CD4-positive, alpha-beta memory T cell (primary cell): Measurements from ENCODE around the gene EFNB3. TPM values are rescaled to one million over a fixed set of nuclear protein-coding genes. Genes with fewer than 3 reads are reported as not detected.

ENCODE experiments used
- CTCF ChIA-PET: fragments of 350-600 bp; sonication (Branson Sonifier 250); formaldehyde crosslinking; loops from one replicate; lab custom pipeline; 2021; ENCODE audit warnings: inconsistent platforms; ENCODE audit not compliant: partially characterized antibody; lab: Charles Lee
- POLR2A ChIA-PET: fragments of 350-600 bp; sonication (Branson Sonifier 250); formaldehyde crosslinking; loops from one replicate; lab custom pipeline; 2021; ENCODE audit not compliant: partially characterized antibody; lab: Charles Lee
- DNase-seq, 5 donors: peaks; one replicate each; pipeline versions ENCODE4 v3.0.0 to v3.0.0-alpha.2; 2020 to 2022; ENCODE audit warnings: mixed read lengths in 1 of 5
- H3K27ac ChIP-seq: one replicate; pipeline ENCODE4 v1.7.0; 2013; ENCODE audit warnings: low read depth, low read length
- H3K27me3 ChIP-seq: 2 replicates; pipeline ENCODE4 v1.7.0; 2013; ENCODE audit warnings: mild to moderate bottlenecking, low read length, moderate library complexity; ENCODE audit not compliant: insufficient read depth
- H3K36me3 ChIP-seq: 2 replicates; pipeline ENCODE4 v1.7.0; 2013; ENCODE audit warnings: mild to moderate bottlenecking, low read length, moderate library complexity; ENCODE audit not compliant: insufficient read depth
- H3K4me1 ChIP-seq: 2 replicates; pipeline ENCODE4 v1.7.0; 2013; ENCODE audit warnings: mild to moderate bottlenecking, low read length, moderate library complexity; ENCODE audit not compliant: insufficient read depth
- H3K4me3 ChIP-seq, 2 donors: one replicate each; pipeline ENCODE4 v1.7.0; 2013; ENCODE audit warnings: low read length in 2 of 2, mild to moderate bottlenecking in 1 of 2
- H3K9me3 ChIP-seq, 2 donors: one replicate each; pipeline ENCODE4 v1.7.0; 2013; ENCODE audit warnings: low read length in 2 of 2, control low read depth in 1 of 2; ENCODE audit not compliant: control insufficient read depth in 1 of 2
- H3K27ac Mint-ChIP-seq, 7 donors: one replicate each; pipeline ENCODE4 v1.8.0; 2020 to 2021; ENCODE audit warnings: mixed read lengths in 7 of 7, mild to moderate bottlenecking in 6 of 7, inconsistent platforms in 3 of 7, moderate library complexity in 3 of 7
- H3K27me3 Mint-ChIP-seq, 2 donors: one replicate each; pipeline ENCODE4 v1.8.0; 2020 to 2021; ENCODE audit warnings: mixed read lengths in 2 of 2
- H3K36me3 Mint-ChIP-seq, 2 donors: one replicate each; pipeline ENCODE4 v1.8.0; 2020 to 2021; ENCODE audit warnings: mixed read lengths in 2 of 2, inconsistent platforms in 1 of 2, mild to moderate bottlenecking in 1 of 2
- H3K4me1 Mint-ChIP-seq, 4 donors: one replicate each; pipeline ENCODE4 v1.8.0; 2020 to 2021; ENCODE audit warnings: mixed read lengths in 4 of 4, mild to moderate bottlenecking in 1 of 4
- H3K4me3 Mint-ChIP-seq, 8 donors: one replicate each; pipeline ENCODE4 v1.8.0; 2020 to 2021; ENCODE audit warnings: mixed read lengths in 8 of 8, mild to moderate bottlenecking in 7 of 8, moderate library complexity in 6 of 8, inconsistent platforms in 3 of 8
- H3K9me3 Mint-ChIP-seq, 8 donors: one replicate each; pipeline ENCODE4 v1.8.0; 2020 to 2021; ENCODE audit warnings: mixed read lengths in 8 of 8, mild to moderate bottlenecking in 5 of 8, inconsistent platforms in 3 of 8, moderate library complexity in 1 of 8
- intact Hi-C: fragments of 100-400 bp; cut with micrococcal nuclease; formaldehyde crosslinking; loops from one replicate; pipeline ENCODE4 v1.15.1; 2023
- polyA plus RNA-seq, 2 donors: library from polyadenylated mRNA; unstranded; fragments of 300-500 nt; fragmentation: Illumina TruSeq; gene quantifications; one replicate each; pipeline ENCODE4 v1.2.3, GENCODE V29; 2021
- total RNA-seq, 2 experiments: library from RNA; stranded (reverse); gene quantifications; one replicate each; pipeline ENCODE4 v1.2.3, GENCODE V29; 2021

EFNB3 gene
- total and polyA plus RNA-seq, 4 experiments from 2014 or later, result 0.09 to 0.11 TPM; not detected in 2

GRCh38 chr17:7697828-7698588 is 7.0 kb upstream of the EFNB3 start:
- Mint-ChIP-seq H3K9me3 (no peaks in the 10 kb centered on the region), H3K27ac (no peak overlapping the region), H3K27me3 (peaks cover 0 to 6% of the 10 kb centered on the region in 2 donors), H3K36me3 (peaks cover 42 to 55% of the 10 kb centered on the region in 2 donors), H3K4me3 (no peak overlapping the region), H3K4me1 (peaks cover 0 to 2% (median 0%) of the 10 kb centered on the region in 4 donors)
- Histone ChIP-seq H3K4me1 (no peaks in the 10 kb centered on the region), H3K27me3 (no peaks in the 10 kb centered on the region), H3K27ac (no peak overlapping the region), H3K9me3 (no peaks in the 10 kb centered on the region), H3K4me3 (no peak overlapping the region), H3K36me3 (peaks cover 3% of the 10 kb centered on the region)
- ChIA-PET POLR2A (no interaction called here), CTCF (interaction anchor here (0.8 kb wide), 1 partner anchor 786 kb away, joined by 3 read pairs; no protein-coding TSS in a partner anchor)
- intact Hi-C loops, result no loop called here
- DNase-seq, result no peak

- H3K4me1 ChIP-seq, result peaks cover 9% of the 10 kb centered on the region
- Mint-ChIP-seq H3K27ac (no peak overlapping the region), H3K36me3 (peaks cover 35 to 49% of the 10 kb centered on the region in 2 donors), H3K27me3 (peaks cover 14 to 23% of the 10 kb centered on the region in 2 donors), H3K4me1 (peaks cover 4 to 14% (median 8%) of the 10 kb centered on the region in 4 donors), H3K4me3 (no peak overlapping the region), H3K9me3 (no peaks in the 10 kb centered on the region)
- peaks cover 13% of the 10 kb centered on the region for H3K27me3 ChIP-seq
- peaks cover 3% of the 10 kb centered on the region for H3K36me3 ChIP-seq
- CTCF ChIA-PET, result no interaction called here
- H3K27ac ChIP-seq, result no peak overlapping the region
- intact Hi-C loops, result no loop called here
- POLR2A ChIA-PET, result no interaction called here
- no peak for DNase-seq
- no peak overlapping the region for H3K4me3 ChIP-seq
- no peaks in the 10 kb centered on the region for H3K9me3 ChIP-seq
Observed at GRCh38 chr17:7700510-7700909, 4.5 kb upstream of the EFNB3 start.

GRCh38 chr17:7701681-7702080 is 3.3 kb upstream of the EFNB3 start:
- CTCF ChIA-PET, result interaction anchor here (2.7 kb wide), 1 partner anchor 14 kb away, joined by 7 read pairs; the partner anchor contains the start of genes TP53 and WRAP53
- POLR2A ChIA-PET, result no interaction called here
- H3K36me3 ChIP-seq, result peaks cover 3% of the 10 kb centered on the region
- peaks cover 9% of the 10 kb centered on the region for H3K4me1 ChIP-seq
- no peak overlapping the region for H3K27ac ChIP-seq
- H3K4me3 Mint-ChIP-seq, result no peak overlapping the region
- H3K27me3 Mint-ChIP-seq, result peaks cover 26 to 34% of the 10 kb centered on the region in 2 donors
- no peak for DNase-seq
- H3K27me3 ChIP-seq, result peaks cover 19% of the 10 kb centered on the region
- H3K9me3 Mint-ChIP-seq, result no peaks in the 10 kb centered on the region
- H3K4me3 ChIP-seq, result no peak overlapping the region
- H3K27ac Mint-ChIP-seq, result no peak overlapping the region
- H3K36me3 Mint-ChIP-seq, result peaks cover 27 to 41% of the 10 kb centered on the region in 2 donors
- intact Hi-C loops, result no loop called here
- peaks cover 6 to 21% (median 15%) of the 10 kb centered on the region in 4 donors for H3K4me1 Mint-ChIP-seq
- H3K9me3 ChIP-seq, result no peaks in the 10 kb centered on the region

- intact Hi-C loops, result no loop called here
- H3K36me3 ChIP-seq, result peaks cover 3% of the 10 kb centered on the region
- Mint-ChIP-seq H3K27me3 (peaks cover 33 to 45% of the 10 kb centered on the region in 2 donors), H3K4me3 (no peak overlapping the region), H3K27ac (no peak overlapping the region), H3K36me3 (peaks cover 23 to 36% of the 10 kb centered on the region in 2 donors), H3K9me3 (no peaks in the 10 kb centered on the region), H3K4me1 (peaks cover 6 to 22% (median 15%) of the 10 kb centered on the region in 4 donors)
- H3K27me3 ChIP-seq, result peaks cover 30% of the 10 kb centered on the region
- no peak overlapping the region for H3K27ac ChIP-seq
- POLR2A ChIA-PET, result no interaction called here
- H3K4me3 ChIP-seq, result no peak overlapping the region
- no peaks in the 10 kb centered on the region for H3K9me3 ChIP-seq
- peaks cover 9% of the 10 kb centered on the region for H3K4me1 ChIP-seq
- no peak for DNase-seq
- CTCF ChIA-PET, result interaction anchor here (0.8 to 2.7 kb wide), 2 partner anchors 15 to 339 kb away, joined by 3 to 7 read pairs; partner anchors contain the start of genes TP53 and WRAP53
Observed at GRCh38 chr17:7702776-7703175, 2.2 kb upstream of the EFNB3 start.

GRCh38 chr17:7703584-7704479 is 1.2 kb upstream of the EFNB3 start:
- peak overlapping the region in 5 of 8 donors; percentile 53 to 91 (median 68) for H3K4me3 Mint-ChIP-seq
- H3K9me3 ChIP-seq, result no peaks in the 10 kb centered on the region
- H3K27ac Mint-ChIP-seq, result peak overlapping the region in 1 of 7 donors; percentile 29
- no peak overlapping the region for H3K4me3 ChIP-seq
- H3K4me1 ChIP-seq, result peaks cover 9% of the 10 kb centered on the region
- intact Hi-C loops, result no loop called here
- H3K27me3 Mint-ChIP-seq, result peaks cover 36 to 48% of the 10 kb centered on the region in 2 donors
- no peak for DNase-seq
- H3K27ac ChIP-seq, result no peak overlapping the region
- POLR2A ChIA-PET, result no interaction called here
- peaks cover 19 to 30% of the 10 kb centered on the region in 2 donors for H3K36me3 Mint-ChIP-seq
- CTCF ChIA-PET, result interaction anchor here (0.7 to 2.7 kb wide), 2 partner anchors 16 to 677 kb away, joined by 5 to 7 read pairs; partner anchors contain the start of genes TP53 and WRAP53
- H3K36me3 ChIP-seq, result peaks cover 3% of the 10 kb centered on the region
- peaks cover 30% of the 10 kb centered on the region for H3K27me3 ChIP-seq
- H3K4me1 Mint-ChIP-seq, result peaks cover 6 to 22% (median 15%) of the 10 kb centered on the region in 4 donors
- H3K9me3 Mint-ChIP-seq, result no peaks in the 10 kb centered on the region

GRCh38 chr17:7705269-7706255 is 560 bp downstream of the EFNB3 start:
- H3K4me3 Mint-ChIP-seq, result peak overlapping the region in 7 of 8 donors; percentile 36 to 80 (median 46)
- DNase-seq, result no peak
- intact Hi-C loops, result no loop called here
- POLR2A ChIA-PET, result no interaction called here
- Histone ChIP-seq H3K4me3 (no peak overlapping the region), H3K27ac (no peak overlapping the region), H3K9me3 (no peaks in the 10 kb centered on the region), H3K4me1 (peaks cover 14% of the 10 kb centered on the region), H3K27me3 (peaks cover 30% of the 10 kb centered on the region), H3K36me3 (peaks cover 3% of the 10 kb centered on the region)
- peak overlapping the region in 2 of 7 donors; percentile 15 to 30 for H3K27ac Mint-ChIP-seq
- H3K4me1 Mint-ChIP-seq, result peaks cover 12 to 30% (median 20%) of the 10 kb centered on the region in 4 donors
- H3K27me3 Mint-ChIP-seq, result peaks cover 43 to 61% of the 10 kb centered on the region in 2 donors
- H3K36me3 Mint-ChIP-seq, result peaks cover 17 to 25% of the 10 kb centered on the region in 2 donors
- no peaks in the 10 kb centered on the region for H3K9me3 Mint-ChIP-seq
- CTCF ChIA-PET, result no interaction called here
